Stimulated activated naive B cell treated with anti-CD40 and anti-IgM and Interleukin-4, amounts not matched to agents 10 μg/mL and 1 μg/mL and 100 μg/mL, for 72 hours (primary cell): ENCODE data around the gene CFAP299.
"Not testable (repeated sequence)": the region's sequence is repeated elsewhere in the genome, so short reads cannot be mapped to it uniquely, and the experiment has no call there.

Source experiments
- ATAC-seq, 2 donors: fragments of 150-1000 bp; cut with Tn5 transposase; replicated peaks; 2 replicates each; pipeline ENCODE4 v1.10.0; 2021; ENCODE audit warnings: moderate library complexity in 1 of 2
- DNase-seq: peaks from one replicate; pipeline ENCODE4 v3.0.0; 2021
- H3K27ac Mint-ChIP-seq: one replicate; pipeline ENCODE4 v1.8.0; 2022; ENCODE audit warnings: mild to moderate bottlenecking, mixed read lengths
- H3K27me3 Mint-ChIP-seq, 2 donors: one replicate each; pipeline ENCODE4 v1.8.0; 2022; ENCODE audit warnings: mixed read lengths in 2 of 2
- H3K36me3 Mint-ChIP-seq, 2 donors: one replicate each; pipeline ENCODE4 v1.8.0; 2022; ENCODE audit warnings: mixed read lengths in 2 of 2, mild to moderate bottlenecking in 1 of 2
- H3K4me1 Mint-ChIP-seq, 2 donors: one replicate each; pipeline ENCODE4 v1.8.0; 2022; ENCODE audit warnings: mixed read lengths in 2 of 2, mild to moderate bottlenecking in 1 of 2
- H3K4me3 Mint-ChIP-seq, 2 donors: one replicate each; pipeline ENCODE4 v1.8.0; 2022; ENCODE audit warnings: mild to moderate bottlenecking in 2 of 2, mixed read lengths in 2 of 2, moderate library complexity in 1 of 2
- H3K9me3 Mint-ChIP-seq, 2 donors: one replicate each; pipeline ENCODE4 v1.8.0; 2022; ENCODE audit warnings: mixed read lengths in 2 of 2, mild to moderate bottlenecking in 1 of 2

The CFAP299 gene

GRCh38 chr4:80311130-80311529 lies 24.4 kb upstream of the CFAP299 start:
- Mint-ChIP-seq H3K36me3 (no peaks in the 10 kb centered on the region), H3K27ac (no peak overlapping the region), H3K4me1 (no peaks in the 10 kb centered on the region), H3K27me3 (peaks cover 14 to 24% of the 10 kb centered on the region in 2 donors), H3K4me3 (no peak overlapping the region), H3K9me3 (no peaks in the 10 kb centered on the region)
- no peak for DNase-seq
- ATAC-seq, result no peak

DNA sequence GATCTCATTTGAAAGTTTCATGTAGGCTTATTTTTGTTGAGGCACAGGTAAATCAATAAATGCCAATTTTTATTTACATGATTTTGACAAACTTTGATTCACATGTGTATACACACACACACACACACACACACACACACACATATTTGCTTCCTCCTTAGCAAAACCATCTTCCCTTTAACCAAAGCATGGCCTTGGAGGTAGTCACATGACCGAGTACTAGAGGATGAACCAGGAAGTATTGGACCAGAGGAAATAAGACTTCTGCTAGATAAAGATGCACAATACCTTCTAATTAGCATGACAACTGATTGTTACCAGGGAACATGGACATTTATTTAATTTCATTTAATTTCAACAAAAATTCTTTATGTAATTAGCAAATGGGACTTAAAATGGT lies 23.4 kb upstream of the CFAP299 start:
- ATAC-seq (no peak), DNase-seq (no peak)
- Mint-ChIP-seq H3K27me3 (peaks cover 14 to 18% of the 10 kb centered on the region in 2 donors), H3K36me3 (no peaks in the 10 kb centered on the region), H3K4me1 (no peaks in the 10 kb centered on the region), H3K9me3 (no peaks in the 10 kb centered on the region), H3K27ac (no peak overlapping the region), H3K4me3 (no peak overlapping the region)

DNA sequence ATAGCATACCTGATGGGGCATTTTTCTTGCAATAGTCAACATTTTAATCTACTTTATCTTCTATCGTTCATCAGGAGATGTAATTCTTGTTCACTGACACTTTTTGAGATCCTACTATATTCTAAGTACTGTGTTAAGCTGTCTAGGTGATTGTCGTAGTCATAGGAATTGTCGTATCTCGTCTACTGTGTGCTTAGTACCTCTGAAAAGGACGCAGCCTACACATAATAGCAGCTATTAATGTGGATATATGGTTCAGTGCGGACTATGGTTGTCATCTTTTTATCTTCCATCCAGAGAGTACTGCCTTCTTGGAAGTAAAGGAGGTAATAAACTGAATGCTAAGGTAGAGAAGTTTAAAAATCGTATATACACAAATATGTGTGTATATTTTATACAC lies 21.9 kb upstream of the CFAP299 start:
- ATAC-seq, result no peak
- H3K36me3 Mint-ChIP-seq, result no peaks in the 10 kb centered on the region
- H3K9me3 Mint-ChIP-seq, result no peaks in the 10 kb centered on the region
- H3K27ac Mint-ChIP-seq, result no peak overlapping the region
- no peak for DNase-seq
- H3K27me3 Mint-ChIP-seq, result peaks cover 5 to 7% of the 10 kb centered on the region in 2 donors
- H3K4me1 Mint-ChIP-seq, result no peaks in the 10 kb centered on the region
- H3K4me3 Mint-ChIP-seq, result no peak overlapping the region

DNA sequence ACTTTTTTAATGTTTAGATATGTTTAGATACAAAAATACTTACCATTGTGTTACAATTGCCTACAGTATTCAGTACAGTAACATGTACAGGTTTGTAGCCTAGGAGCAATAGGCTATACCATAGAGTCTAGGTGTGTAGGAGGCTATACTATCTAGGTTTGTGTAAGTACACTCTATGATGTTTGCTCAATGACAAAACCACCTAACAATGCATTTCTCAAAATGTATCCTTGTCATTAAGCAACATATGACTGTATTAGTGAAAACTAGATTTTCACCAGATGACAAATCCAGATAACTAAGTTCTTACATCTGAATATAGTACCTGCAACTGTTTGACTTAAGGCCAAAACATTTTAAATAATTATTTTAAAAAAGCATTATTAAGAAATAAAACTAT lies 19.7 kb upstream of the CFAP299 start:
- not testable (repeated sequence) for H3K9me3 Mint-ChIP-seq, H3K27me3 Mint-ChIP-seq, H3K27ac Mint-ChIP-seq, H3K4me3 Mint-ChIP-seq, H3K36me3 Mint-ChIP-seq, DNase-seq, ATAC-seq, H3K4me1 Mint-ChIP-seq

GRCh38 chr4:80321341-80321740 lies 14.2 kb upstream of the CFAP299 start:
- DNase-seq, result no peak
- no peaks in the 10 kb centered on the region for H3K36me3 Mint-ChIP-seq
- ATAC-seq, result no peak
- H3K4me3 Mint-ChIP-seq, result no peak overlapping the region
- H3K4me1 Mint-ChIP-seq, result no peaks in the 10 kb centered on the region
- H3K9me3 Mint-ChIP-seq, result peaks cover 0 to 2% of the 10 kb centered on the region in 2 donors
- peaks cover 6 to 12% of the 10 kb centered on the region in 2 donors for H3K27me3 Mint-ChIP-seq
- no peak overlapping the region for H3K27ac Mint-ChIP-seq

DNA sequence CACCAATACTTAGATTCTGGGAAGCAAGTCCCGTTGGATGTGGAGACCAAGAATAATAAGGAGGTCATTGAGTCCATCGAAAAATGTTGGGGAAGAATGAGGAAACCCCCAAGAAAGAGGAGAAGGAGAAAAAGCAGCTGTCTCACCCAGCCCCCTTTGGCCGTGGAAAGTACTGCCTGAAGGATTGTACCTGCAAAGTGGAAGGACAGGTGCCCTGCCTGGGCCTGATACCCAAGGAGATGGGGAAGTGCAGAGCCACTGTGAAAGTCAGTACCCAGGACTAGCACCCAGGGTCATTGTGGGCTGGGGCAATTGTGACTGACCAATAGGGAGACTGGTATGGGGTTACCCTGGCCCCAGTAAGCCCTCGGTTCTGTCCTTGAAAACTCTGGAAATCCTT lies 13.8 kb upstream of the CFAP299 start:
- no peaks in the 10 kb centered on the region for H3K36me3 Mint-ChIP-seq
- DNase-seq (no peak), ATAC-seq (no peak)
- H3K27me3 Mint-ChIP-seq, result peaks cover 6 to 12% of the 10 kb centered on the region in 2 donors
- H3K27ac Mint-ChIP-seq, result no peak overlapping the region
- H3K4me3 Mint-ChIP-seq, result no peak overlapping the region
- no peaks in the 10 kb centered on the region for H3K4me1 Mint-ChIP-seq
- H3K9me3 Mint-ChIP-seq, result peaks cover 0 to 2% of the 10 kb centered on the region in 2 donors

DNA sequence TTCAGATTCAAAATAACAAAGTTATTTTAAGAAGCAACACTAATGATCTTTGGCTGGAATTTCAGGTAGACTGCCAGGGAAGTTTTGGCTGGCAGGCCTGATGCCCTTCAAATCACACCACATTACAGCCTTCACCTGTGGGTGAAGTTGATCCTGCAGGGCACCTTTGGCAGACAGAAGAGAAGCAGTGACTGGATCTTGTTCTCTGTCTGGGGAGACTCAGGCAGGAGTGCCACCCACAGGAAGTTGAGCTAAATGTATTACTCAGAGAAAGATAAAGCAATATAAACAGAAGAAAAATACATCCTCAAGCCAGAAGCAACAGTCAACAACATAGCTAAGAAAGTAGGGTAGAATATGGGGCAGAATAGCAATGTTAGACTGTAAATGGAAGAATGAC lies 12.8 kb upstream of the CFAP299 start:
- Mint-ChIP-seq H3K4me3 (no peak overlapping the region), H3K4me1 (no peaks in the 10 kb centered on the region), H3K9me3 (peaks cover 0 to 2% of the 10 kb centered on the region in 2 donors), H3K27ac (no peak overlapping the region), H3K36me3 (no peaks in the 10 kb centered on the region), H3K27me3 (peaks cover 6 to 12% of the 10 kb centered on the region in 2 donors)
- no peak for DNase-seq
- no peak for ATAC-seq

DNA sequence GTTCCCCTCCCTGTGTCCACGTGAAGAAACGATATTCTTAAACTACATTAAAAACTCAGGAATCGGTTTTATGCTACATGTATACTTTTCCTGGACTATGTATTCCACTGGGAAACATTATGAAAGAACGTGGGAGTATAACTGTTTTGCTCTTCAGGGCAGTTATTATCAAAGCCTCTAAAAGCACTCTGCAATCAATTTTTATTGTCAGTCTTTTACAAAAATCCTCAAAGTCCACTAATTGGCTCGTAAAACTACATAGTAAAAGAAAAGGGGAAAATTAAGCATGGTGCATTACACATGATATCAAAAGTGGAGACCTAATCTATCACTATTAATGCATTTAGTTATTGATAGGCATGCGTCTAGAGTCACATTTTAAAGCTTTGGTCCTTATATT lies 11.4 kb upstream of the CFAP299 start:
- no peak for DNase-seq
- Mint-ChIP-seq H3K4me3 (no peak overlapping the region), H3K27ac (no peak overlapping the region), H3K27me3 (peaks cover 6 to 12% of the 10 kb centered on the region in 2 donors), H3K36me3 (no peaks in the 10 kb centered on the region), H3K9me3 (peaks cover 0 to 2% of the 10 kb centered on the region in 2 donors), H3K4me1 (no peaks in the 10 kb centered on the region)
- no peak for ATAC-seq

GRCh38 chr4:80331693-80332092 lies 3.8 kb upstream of the CFAP299 start:
- Mint-ChIP-seq H3K27me3 (peaks cover 8 to 14% of the 10 kb centered on the region in 2 donors), H3K27ac (no peak overlapping the region), H3K4me3 (no peak overlapping the region), H3K9me3 (no peaks in the 10 kb centered on the region), H3K36me3 (no peaks in the 10 kb centered on the region), H3K4me1 (peaks cover 7 to 14% of the 10 kb centered on the region in 2 donors)
- DNase-seq, result no peak
- ATAC-seq, result no peak

- H3K27ac Mint-ChIP-seq, result no peak overlapping the region
- DNase-seq (no peak), ATAC-seq (no peak)
- H3K4me1 Mint-ChIP-seq, result peaks cover 7 to 15% of the 10 kb centered on the region in 2 donors
- no peaks in the 10 kb centered on the region for H3K9me3 Mint-ChIP-seq
- no peak overlapping the region for H3K4me3 Mint-ChIP-seq
- no peaks in the 10 kb centered on the region for H3K36me3 Mint-ChIP-seq
- H3K27me3 Mint-ChIP-seq, result peaks cover 9 to 14% of the 10 kb centered on the region in 2 donors
Measured at GRCh38 chr4:80333121-80333520, 2.4 kb upstream of the CFAP299 start.

- Mint-ChIP-seq H3K27ac (no peak overlapping the region), H3K9me3 (no peaks in the 10 kb centered on the region), H3K4me3 (no peak overlapping the region), H3K36me3 (no peaks in the 10 kb centered on the region), H3K27me3 (peaks cover 18 to 24% of the 10 kb centered on the region in 2 donors), H3K4me1 (peaks cover 7 to 15% of the 10 kb centered on the region in 2 donors)
- no peak for ATAC-seq
- DNase-seq, result no peak
Measured at GRCh38 chr4:80334568-80334967, 962 bp upstream of the CFAP299 start.

- no peaks in the 10 kb centered on the region for H3K9me3 Mint-ChIP-seq
- DNase-seq (no peak), ATAC-seq (no peak)
- H3K27me3 Mint-ChIP-seq, result peaks cover 18 to 24% of the 10 kb centered on the region in 2 donors
- peaks cover 7 to 15% of the 10 kb centered on the region in 2 donors for H3K4me1 Mint-ChIP-seq
- no peaks in the 10 kb centered on the region for H3K36me3 Mint-ChIP-seq
- H3K27ac Mint-ChIP-seq, result no peak overlapping the region
- H3K4me3 Mint-ChIP-seq, result peak overlapping the region; percentile 83 to 90
Measured at GRCh38 chr4:80335226-80335553, 340 bp upstream of the CFAP299 start.

GRCh38 chr4:80336582-80336981 lies 1.1 kb downstream of the CFAP299 start:
- DNase-seq (no peak), ATAC-seq (no peak)
- Mint-ChIP-seq H3K27me3 (peaks cover 18 to 24% of the 10 kb centered on the region in 2 donors), H3K9me3 (peaks cover under 1% of the 10 kb centered on the region in 2 donors), H3K27ac (no peak overlapping the region), H3K36me3 (peaks cover 0 to under 1% of the 10 kb centered on the region in 2 donors), H3K4me1 (peaks cover 7 to 15% of the 10 kb centered on the region in 2 donors), H3K4me3 (peak overlapping the region; percentile 83 to 90)

DNA sequence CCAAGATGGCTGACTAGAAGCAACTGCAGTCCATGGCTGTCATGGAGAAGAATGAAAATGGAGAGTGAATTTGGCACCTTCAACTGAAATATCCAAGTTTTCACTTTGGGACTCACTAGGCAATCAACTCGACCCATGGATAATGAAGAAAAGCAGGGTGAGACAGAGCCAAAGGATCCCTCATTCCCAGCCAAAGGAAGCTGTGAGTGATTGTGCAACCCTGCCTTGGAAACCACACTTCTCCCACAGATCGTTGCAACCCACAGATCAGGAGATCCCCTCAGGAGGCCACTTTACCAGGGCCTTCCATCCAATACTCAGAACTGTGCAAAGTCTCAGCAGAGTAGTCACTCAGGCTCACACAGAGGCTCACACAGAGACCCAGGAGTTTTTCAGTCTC lies 4.5 kb downstream of the CFAP299 start:
- ATAC-seq (no peak), DNase-seq (no peak)
- Mint-ChIP-seq H3K36me3 (peaks cover 4 to 5% of the 10 kb centered on the region in 2 donors), H3K27me3 (peaks cover 21 to 38% of the 10 kb centered on the region in 2 donors), H3K4me1 (peaks cover 7 to 15% of the 10 kb centered on the region in 2 donors), H3K9me3 (peaks cover 19 to 20% of the 10 kb centered on the region in 2 donors), H3K4me3 (no peak overlapping the region), H3K27ac (no peak overlapping the region)

- not testable (repeated sequence) for H3K4me3 Mint-ChIP-seq
Measured at GRCh38 chr4:80342684-80343083, 7.2 kb downstream of the CFAP299 start.

GRCh38 chr4:80343887-80344286 lies 8.4 kb downstream of the CFAP299 start:
- Mint-ChIP-seq H3K9me3 (peaks cover 19 to 20% of the 10 kb centered on the region in 2 donors), H3K36me3 (peaks cover 4 to 5% of the 10 kb centered on the region in 2 donors), H3K27me3 (peaks cover 26 to 50% of the 10 kb centered on the region in 2 donors), H3K4me1 (no peaks in the 10 kb centered on the region), H3K27ac (no peak overlapping the region), H3K4me3 (no peak overlapping the region)
- ATAC-seq (no peak), DNase-seq (no peak)

More at GRCh38 chr4:80342684-80343083, 7.2 kb downstream of the CFAP299 start:
- not testable (repeated sequence) for DNase-seq, H3K4me1 Mint-ChIP-seq, ATAC-seq, H3K27ac Mint-ChIP-seq, H3K36me3 Mint-ChIP-seq
- Mint-ChIP-seq H3K9me3 (peaks cover 19 to 20% of the 10 kb centered on the region in 2 donors), H3K27me3 (peaks cover 23 to 46% of the 10 kb centered on the region in 2 donors)
